MM.1S (cell line): ENCODE data around the gene SAP30BP.

ENCODE experiments used
- CTCF ChIP-seq: fragments of 300-600 bp; sonication (generic); IDR thresholded peaks from 2 replicates; pipeline ENCODE4 v1.5.1; 2016; ENCODE audit warnings: antibody characterized with exemption, low read length, mixed read lengths
- EZH2phosphoT487 ChIP-seq: fragments of 300-600 bp; sonication (generic); IDR thresholded peaks from 2 replicates; pipeline ENCODE4 v1.6.1; 2018; ENCODE audit warnings: antibody characterized with exemption, low read length

GRCh38 chr17:75736173-75736835 lies 69.2 kb downstream of the SAP30BP start:
- no peak for TF ChIP-seq CTCF
- no peak for TF ChIP-seq EZH2phosphoT487
